IMR-90 (cell line): ENCODE measurements around the gene PRKAR1A. TPM values are rescaled to one million over a fixed set of nuclear protein-coding genes. Genes with fewer than 3 reads are reported as not detected.

Experiments used
- ATAC-seq: fragments of 200-7000 bp; cut with Tn5 transposase; 2 replicates; pipeline ENCODE4 v1.9.1; 2020; ENCODE audit warnings: low read depth, mild to moderate bottlenecking, moderate library complexity
- BruUV-seq: library from RNA; stranded (reverse); fragments of 400-500 nt; replicated peaks from 2 replicates; lab custom pipeline; 2021; lab: Mats Ljungman, UMichigan
- CTCF ChIA-PET: fragments of 300-600 bp; formaldehyde crosslinking; extraction: SDS; loops from one replicate; lab custom pipeline; 2021; ENCODE audit warnings: antibody characterized with exemption; lab: Yijun Ruan, JAX
- POLR2A ChIA-PET: fragments of 300-600 bp; sonication (Branson Sonifier 250); formaldehyde crosslinking; loops from one replicate; lab custom pipeline; 2022; ENCODE audit warnings: antibody characterized with exemption; ENCODE audit not compliant: unreplicated experiment; lab: Charles Lee
- DNase-seq: peaks from one replicate; pipeline ENCODE4 v3.0.0; 2013
- H2AFZ ChIP-seq: replicated peaks from 2 replicates; pipeline ENCODE3; 2013; ENCODE audit warnings: low read length, mild to moderate bottlenecking; ENCODE audit not compliant: poor library complexity
- H2AK5ac ChIP-seq: 2 replicates; pipeline ENCODE4 v1.6.1; 2013; ENCODE audit warnings: low read depth, low read length, inconsistent platforms
- H2AK9ac ChIP-seq: replicated peaks from 2 replicates; pipeline ENCODE3; 2013; ENCODE audit warnings: mild to moderate bottlenecking, low read depth, low read length, moderate library complexity; ENCODE audit not compliant: poor library complexity
- H2BK120ac ChIP-seq: 2 replicates; pipeline ENCODE4 v1.6.1; 2013; ENCODE audit warnings: low read depth, low read length, inconsistent platforms
- H2BK15ac ChIP-seq: 3 replicates; pipeline ENCODE4 v1.6.1; 2013; ENCODE audit warnings: low read depth, low read length, inconsistent platforms
- H2BK20ac ChIP-seq: 2 replicates; pipeline ENCODE4 v1.6.1; 2013; ENCODE audit warnings: low read depth, mild to moderate bottlenecking, inconsistent platforms, low read length, moderate library complexity
- H2BK5ac ChIP-seq: 2 replicates; pipeline ENCODE4 v1.6.1; 2013; ENCODE audit warnings: mild to moderate bottlenecking, low read depth, low read length, inconsistent platforms; ENCODE audit not compliant: poor library complexity, severe bottlenecking
- H3K14ac ChIP-seq: replicated peaks from 2 replicates; pipeline ENCODE4 v1.6.1; 2013; ENCODE audit warnings: low read depth, low read length, inconsistent platforms
- H3K18ac ChIP-seq: 2 replicates; pipeline ENCODE4 v1.6.1; 2013; ENCODE audit warnings: low read depth, low read length, control low read depth
- H3K23ac ChIP-seq: 2 replicates; pipeline ENCODE4 v1.6.1; 2013; ENCODE audit warnings: low read depth, low read length, inconsistent platforms
- H3K27ac ChIP-seq: 2 replicates; pipeline ENCODE4 v1.5.1; 2013; ENCODE audit warnings: mild to moderate bottlenecking, control low read depth, low read length; ENCODE audit not compliant: insufficient read depth
- H3K27me3 ChIP-seq: 2 replicates; pipeline ENCODE4 v1.6.1; 2013; ENCODE audit warnings: low read length; ENCODE audit not compliant: control insufficient read depth, insufficient read depth
- H3K36me3 ChIP-seq: 2 replicates; pipeline ENCODE4 v1.6.1; 2013; ENCODE audit warnings: low read length, mixed read lengths; ENCODE audit not compliant: control insufficient read depth, insufficient read depth
- H3K4ac ChIP-seq: 2 replicates; pipeline ENCODE4 v1.6.1; 2013; ENCODE audit warnings: low read depth, low read length, inconsistent platforms
- H3K4me1 ChIP-seq: 2 replicates; pipeline ENCODE4 v1.6.1; 2013; ENCODE audit warnings: low read length, mixed read lengths; ENCODE audit not compliant: control insufficient read depth, insufficient read depth
- H3K4me2 ChIP-seq: 2 replicates; pipeline ENCODE4 v1.6.1; 2013; ENCODE audit warnings: low read depth, mild to moderate bottlenecking, control low read depth, low read length, moderate library complexity
- H3K4me3 ChIP-seq: 2 replicates; pipeline ENCODE4 v1.5.1; 2013; ENCODE audit warnings: low read depth, mild to moderate bottlenecking, control low read depth, low read length, moderate library complexity; ENCODE audit not compliant: insufficient read depth
- H3K56ac ChIP-seq: 2 replicates; pipeline ENCODE4 v1.6.1; 2013; ENCODE audit warnings: low read length, inconsistent platforms; ENCODE audit not compliant: insufficient read depth; ENCODE audit errors: extremely low read depth
- H3K79me1 ChIP-seq, 2 experiments: 2 replicates each; pipeline ENCODE4 v1.6.1; 2013; ENCODE audit warnings: low read length in 2 of 2, inconsistent platforms in 1 of 2, low read depth in 1 of 2
- H3K9ac ChIP-seq: 2 replicates; pipeline ENCODE4 v1.6.1; 2013; ENCODE audit warnings: low read depth, low read length, control low read depth
- H3K9me1 ChIP-seq: 2 replicates; pipeline ENCODE4 v1.6.1; 2013; ENCODE audit warnings: low read length, inconsistent platforms; ENCODE audit not compliant: insufficient read depth
- H3K9me3 ChIP-seq: 2 replicates; pipeline ENCODE4 v1.6.1; 2013; ENCODE audit warnings: low read length; ENCODE audit not compliant: control insufficient read depth, insufficient read depth
- H4K20me1 ChIP-seq: 2 replicates; pipeline ENCODE4 v1.6.1; 2013; ENCODE audit warnings: low read length, inconsistent platforms; ENCODE audit not compliant: insufficient read depth
- H4K5ac ChIP-seq: 2 replicates; pipeline ENCODE4 v1.6.1; 2013; ENCODE audit warnings: mild to moderate bottlenecking, low read depth, low read length, control low read depth
- H4K8ac ChIP-seq, 2 experiments: 2 replicates each; pipeline ENCODE4 v1.6.1; 2013; ENCODE audit warnings: low read depth in 2 of 2, low read length in 2 of 2, control low read depth in 1 of 2, inconsistent platforms in 1 of 2
- H4K91ac ChIP-seq: 2 replicates; pipeline ENCODE4 v1.6.1; 2013; ENCODE audit warnings: low read depth, low read length, inconsistent platforms; ENCODE audit not compliant: insufficient read depth
- BHLHE40 ChIP-seq: fragments of 150-350 bp; IDR thresholded peaks from 2 replicates; pipeline ENCODE4 v1.6.1; 2016; ENCODE audit warnings: mild to moderate bottlenecking, low read depth, low read length
- CEBPB ChIP-seq: IDR thresholded peaks from 2 replicates; pipeline ENCODE4 v1.6.1; 2012; ENCODE audit warnings: low read depth, low read length, improper control_type of control experiment
- CTCF ChIP-seq: conservative IDR thresholded peaks from 2 replicates; pipeline ENCODE4 v1.5.1; 2012; ENCODE audit warnings: mild to moderate bottlenecking, low read depth, low read length, improper control_type of control experiment
- ELK1 ChIP-seq: fragments of 150-350 bp; IDR thresholded peaks from 2 replicates; pipeline ENCODE4 v1.6.1; 2016; ENCODE audit warnings: low read depth, mild to moderate bottlenecking, low read length, moderate library complexity, borderline replicate concordance
- MAFK ChIP-seq: IDR thresholded peaks from 2 replicates; pipeline ENCODE4 v1.6.1; 2012; ENCODE audit warnings: low read depth, low read length, improper control_type of control experiment
- MAZ ChIP-seq: IDR thresholded peaks from 2 replicates; pipeline ENCODE4 v1.6.1; 2012; ENCODE audit warnings: low read depth, mild to moderate bottlenecking, low read length, improper control_type of control experiment, moderate library complexity, borderline replicate concordance
- MXI1 ChIP-seq: IDR thresholded peaks from 2 replicates; pipeline ENCODE4 v1.6.1; 2012; ENCODE audit warnings: low read depth, mild to moderate bottlenecking, low read length, moderate library complexity, borderline replicate concordance
- NFE2L2 ChIP-seq: fragments of 150-350 bp; IDR thresholded peaks from 2 replicates; pipeline ENCODE4 v1.6.1; 2016; ENCODE audit warnings: low read depth, mild to moderate bottlenecking, low read length
- POLR2A ChIP-seq: IDR thresholded peaks from 2 replicates; pipeline ENCODE4 v1.6.1; 2012; ENCODE audit warnings: mild to moderate bottlenecking, low read depth, low read length
- SMC3 ChIP-seq: fragments of 150-350 bp; IDR thresholded peaks from 2 replicates; pipeline ENCODE4 v1.6.1; 2016; ENCODE audit warnings: low read depth, mild to moderate bottlenecking, antibody characterized with exemption, low read length, moderate library complexity
- WGBS, 2 experiments: methylation state at CpG; one replicate each; pipeline versions ENCODE4 v1.1.5 to v1.1.7; 2013; ENCODE audit warnings: missing lambda C conversion rate in 2 of 2; ENCODE audit not compliant: insufficient read length in 1 of 2; ENCODE audit errors: extremely low coverage in 2 of 2; 5-methylcytosine and 5-hydroxymethylcytosine counted together
- dilution Hi-C: fragments of 300-500 bp; cut with HindIII; formaldehyde crosslinking; loops from one replicate; pipeline ENCODE4 v1.14.3; 2018; ENCODE audit warnings: low sequenced_read_pairs; ENCODE audit not compliant: unreplicated experiment
- in situ Hi-C: fragments of 300-500 bp; cut with MboI; formaldehyde crosslinking; loops from 3 replicates; pipeline ENCODE4 v1.14.3; 2019; ENCODE audit warnings: low sequenced_read_pairs, inconsistent platforms, mixed read lengths
- intact Hi-C: fragments of 100-400 bp; cut with micrococcal nuclease; formaldehyde crosslinking; loops from 2 replicates; pipeline ENCODE4 v1.10.0; 2022
- polyA plus RNA-seq, 3 experiments: library from polyadenylated mRNA; depleted of rRNA; stranded (reverse); fragments of >200 nt; gene quantifications; 2 replicates each; pipeline ENCODE4 v1.2.3, GENCODE V29; 2012; ENCODE audit warnings: low replicate concordance in 1 of 3
- total RNA-seq: library from RNA; depleted of rRNA; stranded (reverse); fragments of >200 nt; gene quantifications from 2 replicates; pipeline ENCODE4 v1.2.3, GENCODE V29; 2012

The PRKAR1A gene
- total and polyA plus RNA-seq, 2 of the 4 experiments (the other 2 are of a cell fraction) = 145 to 256 TPM

DNA sequence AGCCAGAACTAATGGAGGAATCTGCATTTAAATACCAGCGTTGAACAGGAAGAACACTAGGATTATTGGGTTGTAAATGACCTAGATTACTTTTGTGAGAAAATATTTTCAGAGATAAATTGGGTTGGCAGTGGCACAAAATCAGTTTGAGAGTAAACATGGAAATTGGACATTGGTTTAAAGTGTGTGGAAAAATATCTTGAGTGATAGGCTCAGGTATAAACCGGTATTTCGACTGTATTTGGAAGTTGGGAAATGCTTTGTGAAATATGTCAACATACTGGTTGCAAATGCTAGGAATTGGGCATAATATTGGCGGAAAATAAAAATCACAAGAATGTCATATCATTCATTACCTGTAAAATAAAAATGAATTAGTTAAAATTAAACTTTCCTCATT is 15.1 kb downstream of the PRKAR1A start:
- Histone ChIP-seq H3K14ac (no peak overlapping the region), H3K9me3 (no peaks in the 10 kb centered on the region), H3K27ac (no peak overlapping the region), H3K9me1 (no peaks in the 10 kb centered on the region), H2BK15ac (no peak overlapping the region), H4K20me1 (peaks cover 3% of the 10 kb centered on the region; the same call in 1 of the 2 replicates), H3K23ac (no peak overlapping the region), H3K27me3 (no peaks in the 10 kb centered on the region), H2BK20ac (no peak overlapping the region), H3K56ac (no peak overlapping the region), H3K18ac (no peak overlapping the region), H3K4me1 (no peaks in the 10 kb centered on the region), H4K8ac (no peak overlapping the region), H3K9ac (no peak overlapping the region), H2AK9ac (no peak overlapping the region), H2BK120ac (no peak overlapping the region), H3K36me3 (peaks cover 51% of the 10 kb centered on the region), H2BK5ac (no peak overlapping the region), H3K4me3 (no peak overlapping the region), H3K79me1 (peaks cover 20 to 25% of the 10 kb centered on the region in 2 experiments), H2AK5ac (no peak overlapping the region), H4K5ac (no peak overlapping the region), H2AFZ (no peak overlapping the region), H4K91ac (no peak overlapping the region), H3K4me2 (no peak overlapping the region), H3K4ac (no peak overlapping the region)
- 100% methylated on average over 1 of the region's 4 CpGs; no CpG with 5 or more reads in 1 of the 2 experiments for WGBS, 2 experiments
- CTCF ChIA-PET = interaction anchor here (0.6 kb wide), 1 partner anchor 789 kb away, joined by 3 read pairs; no protein-coding TSS in a partner anchor
- POLR2A ChIA-PET = no interaction called here
- TF ChIP-seq POLR2A = no peak
- no peak for TF ChIP-seq MAZ
- no peak for TF ChIP-seq CEBPB
- TF ChIP-seq SMC3 = no peak
- TF ChIP-seq NFE2L2 = no peak
- TF ChIP-seq BHLHE40 = no peak
- no peak for TF ChIP-seq CTCF
- TF ChIP-seq MXI1 = no peak
- TF ChIP-seq MAFK = no peak
- no peak for TF ChIP-seq ELK1
- in situ Hi-C loops = no loop called here
- DNase-seq = no peak
- BruUV-seq = no TSS peak
- ATAC-seq = no peak
- intact Hi-C loops = loop anchor here (2.0 kb wide), 1 partner anchor 717 kb away; no protein-coding TSS in a partner anchor
- dilution Hi-C loops = no loop called here
